ENCODE measurements around the gene CNPY2.

Gene CNPY2

DNA sequence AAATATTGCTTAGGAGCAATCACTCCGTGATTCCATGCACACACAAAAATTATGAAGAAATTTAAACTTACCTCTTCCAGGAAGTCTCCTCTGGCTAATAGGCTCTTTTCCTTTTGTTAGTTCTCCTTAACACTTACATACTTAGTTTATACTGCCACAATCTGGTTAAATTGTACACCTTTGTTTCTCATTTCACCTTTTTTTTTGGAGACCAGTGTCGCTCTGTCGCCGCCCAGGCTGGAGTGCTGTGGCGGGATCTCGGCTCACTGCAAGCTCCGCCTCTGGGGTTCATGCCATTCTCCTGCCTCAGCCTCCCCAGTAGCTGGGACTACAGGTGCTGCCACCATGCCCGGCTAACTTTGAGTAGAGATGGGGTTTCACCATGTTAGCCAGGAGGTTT lies 55.4 kb downstream of the CNPY2 start:
- Histone ChIP-seq H3K27ac (ENCODE audit: low read depth, low read length) (no peak overlapping the region), H3K36me3 (ENCODE audit: control insufficient read depth, insufficient read depth, low read length) (no peaks in the 10 kb centered on the region)

More for the DNA sequence above, 55.4 kb downstream of the CNPY2 start:
- Histone ChIP-seq H3K9ac (ENCODE audit: low read length) (no peak overlapping the region), H3K4me1 (ENCODE audit: control insufficient read depth, insufficient read depth, low read length) (peaks cover 14% of the 10 kb centered on the region), H3K4me3 (ENCODE audit: low read length) (no peak overlapping the region), H3K27me3 (ENCODE audit: control insufficient read depth, insufficient read depth, low read length) (no peaks in the 10 kb centered on the region)

Measured in rectal smooth muscle tissue (tissue), 1 donor.